ENCODE results near the gene GMPPA.

The GMPPA gene

GRCh38 chr2:219488149-219488843 lies 10.4 kb upstream of the GMPPA start:
- no peak overlapping the region for H3K4me3 ChIP-seq (ENCODE audit: low read depth, low read length)
- no peak for DNase-seq (ENCODE audit: low read depth)
- TF ChIP-seq CTCF (IDR thresholded peaks at IDR 0.05; ENCODE audit: insufficient read depth, low read depth, low read length, missing control alignments) = no peak

GRCh38 chr2:219488844-219489194 lies 9.9 kb upstream of the GMPPA start:
- no peak for TF ChIP-seq CTCF (IDR thresholded peaks at IDR 0.05; ENCODE audit: insufficient read depth, low read depth, low read length, missing control alignments)
- DNase-seq (ENCODE audit: low read depth) = no peak
- H3K4me3 ChIP-seq (ENCODE audit: low read depth, low read length) = no peak overlapping the region

GRCh38 chr2:219489315-219489714 lies 9.4 kb upstream of the GMPPA start:
- no peak for DNase-seq (ENCODE audit: low read depth)
- TF ChIP-seq CTCF (IDR thresholded peaks at IDR 0.05; ENCODE audit: insufficient read depth, low read depth, low read length, missing control alignments) = no peak
- H3K4me3 ChIP-seq (ENCODE audit: low read depth, low read length) = no peak overlapping the region

- no peak for DNase-seq (ENCODE audit: low read depth)
- no peak for TF ChIP-seq CTCF (IDR thresholded peaks at IDR 0.05; ENCODE audit: insufficient read depth, low read depth, low read length, missing control alignments)
- no peak overlapping the region for H3K4me3 ChIP-seq (ENCODE audit: low read depth, low read length)
These were observed 8.5 kb upstream of the GMPPA start for GRCh38 chr2:219490186-219490585.

- DNase-seq (ENCODE audit: low read depth) = no peak
- no peak overlapping the region for H3K4me3 ChIP-seq (ENCODE audit: low read depth, low read length)
- no peak for TF ChIP-seq CTCF (IDR thresholded peaks at IDR 0.05; ENCODE audit: insufficient read depth, low read depth, low read length, missing control alignments)
These were observed 8.0 kb upstream of the GMPPA start for GRCh38 chr2:219490600-219491130.

- no peak for DNase-seq (ENCODE audit: low read depth)
- no peak for TF ChIP-seq CTCF (IDR thresholded peaks at IDR 0.05; ENCODE audit: insufficient read depth, low read depth, low read length, missing control alignments)
- no peak overlapping the region for H3K4me3 ChIP-seq (ENCODE audit: low read depth, low read length)
These were observed 7.3 kb upstream of the GMPPA start for GRCh38 chr2:219491278-219491963.
